Melanocyte of skin (primary cell): ENCODE measurements around the gene TMEM132D. TPM values are rescaled to one million over a fixed set of nuclear protein-coding genes. Genes with fewer than 3 reads are reported as not detected.

ENCODE experiments used
- small RNA-seq, 2 donors: library from RNA; depleted of rRNA; stranded (forward); fragments of <200 nt; gene quantifications; one replicate each; pipeline ENCODE3, GENCODE V24; 2012
- total RNA-seq, 2 donors: library from RNA; depleted of rRNA; stranded (reverse); fragments of >200 nt; gene quantifications; 2 replicates each; pipeline ENCODE4 v1.2.3, GENCODE V29; 2012

The TMEM132D gene
- total RNA-seq: 10 to 100 TPM in 1 of 2 donors, 1 to 10 TPM in 1; 9.6 to 17.3 TPM

GRCh38 chr12:129903956-129904829, at the start of gene TMEM132D:
TMEM132D (minus strand) TSS chr12:129904025.

Small RNA genes within 50 kb of the gene (small RNA-seq; reads per million reads assigned to genes)
- gene RF02271: 0 reads per million in 2 donors
